GM23338 (cell line): ENCODE data around the gene CGREF1. TPM values are rescaled to one million over a fixed set of nuclear protein-coding genes. Genes with fewer than 3 reads are reported as not detected.

Source experiments
- ATAC-seq: fragments of 200-7000 bp; cut with Tn5 transposase; 3 replicates; pipeline ENCODE4 v1.9.1; 2020
- DNase-seq: peaks from one replicate; pipeline ENCODE4 v3.0.0-alpha.2; 2015; ENCODE audit warnings: low spot score
- H2AFZ ChIP-seq: fragments of 200-600 bp; sonication (generic); 2 replicates; pipeline ENCODE4 v1.8.0; 2016; ENCODE audit warnings: antibody characterized with exemption, mild to moderate bottlenecking, moderate library complexity
- H3F3A ChIP-seq: fragments of 200-600 bp; sonication (generic); replicated peaks from 2 replicates; pipeline ENCODE4 v1.8.0; 2017; ENCODE audit warnings: antibody characterized with exemption, mixed run types, low read depth
- H3K27ac ChIP-seq: fragments of 200-600 bp; sonication (generic); 2 replicates; pipeline ENCODE4 v1.6.1; 2016; ENCODE audit warnings: low read depth
- H3K27me3 ChIP-seq: fragments of 200-600 bp; sonication (generic); 2 replicates; pipeline ENCODE4 v1.8.0; 2016; ENCODE audit warnings: mild to moderate bottlenecking, mixed run types, moderate library complexity; ENCODE audit not compliant: insufficient read depth
- H3K36me3 ChIP-seq: fragments of 200-600 bp; sonication (generic); 2 replicates; pipeline ENCODE4 v1.8.0; 2016; ENCODE audit warnings: mild to moderate bottlenecking; ENCODE audit not compliant: insufficient read depth
- H3K4me1 ChIP-seq: fragments of 200-600 bp; sonication (generic); 2 replicates; pipeline ENCODE4 v1.8.0; 2016; ENCODE audit warnings: mild to moderate bottlenecking, moderate library complexity; ENCODE audit not compliant: insufficient read depth
- H3K4me2 ChIP-seq: fragments of 200-600 bp; sonication (generic); 2 replicates; pipeline ENCODE4 v1.7.1; 2017; ENCODE audit warnings: mixed run types
- H3K4me3 ChIP-seq: fragments of 200-600 bp; sonication (generic); 2 replicates; pipeline ENCODE4 v1.6.1; 2016; ENCODE audit warnings: mixed run types
- H3K79me2 ChIP-seq: fragments of 200-600 bp; sonication (generic); replicated peaks from 2 replicates; pipeline ENCODE4 v1.8.0; 2017; ENCODE audit warnings: mild to moderate bottlenecking; ENCODE audit not compliant: insufficient read depth
- H3K9me2 ChIP-seq: fragments of 200-600 bp; sonication (generic); 2 replicates; pipeline ENCODE4 v1.8.0; 2017; ENCODE audit not compliant: insufficient read depth
- H4K20me1 ChIP-seq: fragments of 200-600 bp; sonication (generic); replicated peaks from 2 replicates; pipeline ENCODE4 v1.8.0; 2017; ENCODE audit warnings: mild to moderate bottlenecking; ENCODE audit not compliant: insufficient read depth
- H3K27ac Mint-ChIP-seq: 2 replicates; pipeline ENCODE4 v1.8.0; 2020; ENCODE audit warnings: inconsistent platforms, mild to moderate bottlenecking, moderate library complexity, mixed read lengths
- H3K27me3 Mint-ChIP-seq: 3 replicates; pipeline ENCODE4 v1.8.0; 2022; ENCODE audit warnings: low read depth, mild to moderate bottlenecking, moderate library complexity, mixed read lengths, inconsistent platforms; ENCODE audit not compliant: insufficient read depth, poor library complexity
- H3K36me3 Mint-ChIP-seq: 3 replicates; pipeline ENCODE4 v1.8.0; 2021; ENCODE audit warnings: low read depth, mild to moderate bottlenecking, inconsistent platforms, moderate library complexity, mixed read lengths
- H3K4me1 Mint-ChIP-seq: 3 replicates; pipeline ENCODE4 v1.8.0; 2020; ENCODE audit warnings: mild to moderate bottlenecking, inconsistent platforms, mixed read lengths
- H3K4me3 Mint-ChIP-seq: 3 replicates; pipeline ENCODE4 v1.8.0; 2021; ENCODE audit warnings: moderate library complexity, mild to moderate bottlenecking, inconsistent platforms, mixed read lengths
- H3K9me3 Mint-ChIP-seq: 3 replicates; pipeline ENCODE4 v1.8.0; 2020; ENCODE audit warnings: moderate library complexity, mild to moderate bottlenecking, inconsistent platforms, mixed read lengths
- CREB1 ChIP-seq: fragments of 250-450 bp; sonication (Bioruptor Pico); IDR thresholded peaks from 2 replicates; pipeline ENCODE4 v1.5.0; 2020; ENCODE audit warnings: low read depth, mild to moderate bottlenecking, moderate library complexity
- CTCF ChIP-seq, 2 experiments: fragments of 200-600 bp in 1 of 2; sonication (generic) in 1 of 2; conservative IDR thresholded peaks; 2 replicates each; pipeline versions ENCODE4 v1.5.1 to v1.6.1; 2016 to 2017; ENCODE audit warnings: antibody characterized with exemption in 2 of 2, low read depth in 2 of 2, mild to moderate bottlenecking in 2 of 2, moderate library complexity in 1 of 2
- EZH2 ChIP-seq: fragments of 200-600 bp; sonication (generic); IDR thresholded peaks from one replicate; pipeline ENCODE4 v1.8.0; 2017; ENCODE audit warnings: antibody characterized with exemption, mild to moderate bottlenecking, low read depth; ENCODE audit not compliant: unreplicated experiment
- EZH2phosphoT487 ChIP-seq: fragments of 200-600 bp; sonication (generic); IDR thresholded peaks from one replicate; pipeline ENCODE4 v1.8.1; 2018; ENCODE audit warnings: antibody characterized with exemption; ENCODE audit not compliant: unreplicated experiment
- POLR2AphosphoS5 ChIP-seq: IDR thresholded peaks from 2 replicates; pipeline ENCODE4 v1.6.1; 2016; ENCODE audit warnings: antibody characterized with exemption, low read depth
- REST ChIP-seq: IDR thresholded peaks from one replicate; pipeline ENCODE4 v1.6.1; 2018; ENCODE audit warnings: antibody characterized with exemption; ENCODE audit not compliant: unreplicated experiment
- STAT1 ChIP-seq: IDR thresholded peaks from one replicate; pipeline ENCODE4 v1.6.1; 2016; ENCODE audit warnings: antibody characterized with exemption; ENCODE audit not compliant: unreplicated experiment
- ZNF114 ChIP-seq: fragments of 250-450 bp; sonication (Bioruptor Pico); IDR thresholded peaks from 2 replicates; pipeline ENCODE4 v1.5.0; 2020; ENCODE audit warnings: mild to moderate bottlenecking, moderate library complexity
- ZNF331 ChIP-seq: fragments of 250-450 bp; sonication (Bioruptor Pico); IDR thresholded peaks from 2 replicates; pipeline ENCODE4 v1.5.0; 2020; ENCODE audit warnings: low read depth, mild to moderate bottlenecking, moderate library complexity
- polyA plus RNA-seq: library from polyadenylated mRNA; unstranded; fragments of >200 nt; fragmentation: Nextera tagmentation; extraction: Ambion mirVana; gene quantifications from 2 replicates; pipeline ENCODE4 v1.2.1, GENCODE V29; 2016
- total RNA-seq: library from RNA; depleted of rRNA; stranded (reverse); fragments of >200 nt; shearing (Covaris generic); gene quantifications from 2 replicates; pipeline ENCODE4 v1.2.3, GENCODE V29; 2014

CGREF1 gene
- total and polyA plus RNA-seq, 2 experiments from 2014 or later, result 4.1 to 4.5 TPM

- TF ChIP-seq POLR2AphosphoS5 (no peak), ZNF331 (CRISPR knock-in tag) (no peak), ZNF114 (CRISPR knock-in tag) (no peak), EZH2phosphoT487 (no peak), CTCF (conservative IDR thresholded peaks at IDR 0.05; ENCODE audit: low read depth in 2 of 2) (no peak)
- Mint-ChIP-seq H3K27me3 (peaks cover 29% of the 10 kb centered on the region), H3K4me3 (peak overlapping the region; percentile 21; the same call in 1 of the 3 replicates), H3K9me3 (no peaks in the 10 kb centered on the region; the same call in 2 of the 3 replicates), H3K4me1 (peaks cover 39% of the 10 kb centered on the region), H3K36me3 (no peaks in the 10 kb centered on the region), H3K27ac (peak overlapping the region; percentile 84)
- H2AFZ ChIP-seq, result no peak overlapping the region
- no peak overlapping the region for H3K4me2 ChIP-seq
- no peak for DNase-seq
- no peaks in the 10 kb centered on the region for H3K79me2 ChIP-seq
- H4K20me1 ChIP-seq, result no peaks in the 10 kb centered on the region
- H3K27me3 ChIP-seq, result peaks cover 16% of the 10 kb centered on the region
- ATAC-seq, result no peak
- H3K36me3 ChIP-seq, result no peaks in the 10 kb centered on the region
- no peak overlapping the region for H3K27ac ChIP-seq
- peaks cover 15% of the 10 kb centered on the region for H3K4me1 ChIP-seq
- no peak overlapping the region for H3K4me3 ChIP-seq
- H3K9me2 ChIP-seq, result no peaks in the 10 kb centered on the region
- peaks cover 8% of the 10 kb centered on the region; the same call in 1 of the 2 replicates for H3F3A ChIP-seq
Measured at GRCh38 chr2:27084297-27085061, 34.4 kb downstream of the CGREF1 start.

GRCh38 chr2:27083410-27084296 is 35.3 kb downstream of the CGREF1 start:
- Mint-ChIP-seq H3K4me3 (peak overlapping the region; percentile 21; the same call in 1 of the 3 replicates), H3K27ac (peak overlapping the region; percentile 84), H3K9me3 (no peaks in the 10 kb centered on the region; the same call in 2 of the 3 replicates), H3K27me3 (peaks cover 28% of the 10 kb centered on the region), H3K36me3 (no peaks in the 10 kb centered on the region), H3K4me1 (peaks cover 40% of the 10 kb centered on the region)
- Histone ChIP-seq H3K9me2 (no peaks in the 10 kb centered on the region), H3K27me3 (peaks cover 16% of the 10 kb centered on the region), H3K36me3 (no peaks in the 10 kb centered on the region), H3F3A (peaks cover 8% of the 10 kb centered on the region; the same call in 1 of the 2 replicates), H2AFZ (no peak overlapping the region), H3K4me2 (no peak overlapping the region), H3K27ac (no peak overlapping the region), H4K20me1 (no peaks in the 10 kb centered on the region), H3K4me3 (no peak overlapping the region), H3K79me2 (no peaks in the 10 kb centered on the region), H3K4me1 (peaks cover 15% of the 10 kb centered on the region)
- ATAC-seq (no peak), DNase-seq (no peak)
- TF ChIP-seq CREB1 (CRISPR knock-in tag) (no peak), STAT1 (no peak), EZH2 (no peak), REST (no peak), ZNF331 (CRISPR knock-in tag) (no peak)
